Measurements from ENCODE around the gene GPLD1. TPM values are rescaled to one million over a fixed set of nuclear protein-coding genes. Genes with fewer than 3 reads are reported as not detected.

The GPLD1 gene
- total and polyA plus RNA-seq, 2 donors from 2014 or later, result 0.41 to 0.94 TPM

- Histone ChIP-seq H3K27ac (ENCODE audit: low read depth in 2 of 2, low read length in 2 of 2) (no peak overlapping the region), H3K4me3 (ENCODE audit: low read length in 3 of 3) (no peak overlapping the region), H3K9me3 (ENCODE audit: control insufficient read depth in 2 of 3, insufficient read depth in 1 of 3, low read length in 3 of 3) (no peaks in the 10 kb centered on the region), H3K36me3 (ENCODE audit: control insufficient read depth in 2 of 3, insufficient read depth in 3 of 3, low read length in 3 of 3) (peaks cover 0 to 5% (median 0%) of the 10 kb centered on the region in 3 donors), H3K4me1 (ENCODE audit: control insufficient read depth in 2 of 3, insufficient read depth in 2 of 3, low read depth in 1 of 3, low read length in 3 of 3) (no peaks in the 10 kb centered on the region), H3K9ac (ENCODE audit: low read length in 3 of 3) (no peak overlapping the region), H3K27me3 (ENCODE audit: control insufficient read depth, insufficient read depth, low read length) (no peaks in the 10 kb centered on the region)
- no peak for TF ChIP-seq CTCF (IDR thresholded peaks at IDR 0.05; ENCODE audit: borderline replicate concordance, extremely low read depth, insufficient read depth)
- FAIRE-seq (no peak), DNase-seq (no peak)
- intact Hi-C loops (cut with DNase I), result no loop called here
Observed at GRCh38 chr6:24440897-24441598, 48.3 kb downstream of the GPLD1 start.

- Histone ChIP-seq H3K4me1 (ENCODE audit: control insufficient read depth in 2 of 3, insufficient read depth in 2 of 3, low read depth in 1 of 3, low read length in 3 of 3) (no peaks in the 10 kb centered on the region), H3K36me3 (ENCODE audit: control insufficient read depth in 2 of 3, insufficient read depth in 3 of 3, low read length in 3 of 3) (peaks cover 0 to 5% (median 0%) of the 10 kb centered on the region in 3 donors), H3K4me3 (ENCODE audit: low read length in 3 of 3) (no peak overlapping the region), H3K27ac (ENCODE audit: low read depth in 2 of 2, low read length in 2 of 2) (no peak overlapping the region), H3K9me3 (ENCODE audit: control insufficient read depth in 2 of 3, insufficient read depth in 1 of 3, low read length in 3 of 3) (no peaks in the 10 kb centered on the region), H3K9ac (ENCODE audit: low read length in 3 of 3) (no peak overlapping the region), H3K27me3 (ENCODE audit: control insufficient read depth, insufficient read depth, low read length) (no peaks in the 10 kb centered on the region)
- intact Hi-C loops (cut with DNase I), result no loop called here
- FAIRE-seq (no peak), DNase-seq (no peak)
- TF ChIP-seq CTCF (IDR thresholded peaks at IDR 0.05; ENCODE audit: borderline replicate concordance, extremely low read depth, insufficient read depth), result no peak
Observed at GRCh38 chr6:24439858-24440539, 49.4 kb downstream of the GPLD1 start.

DNA sequence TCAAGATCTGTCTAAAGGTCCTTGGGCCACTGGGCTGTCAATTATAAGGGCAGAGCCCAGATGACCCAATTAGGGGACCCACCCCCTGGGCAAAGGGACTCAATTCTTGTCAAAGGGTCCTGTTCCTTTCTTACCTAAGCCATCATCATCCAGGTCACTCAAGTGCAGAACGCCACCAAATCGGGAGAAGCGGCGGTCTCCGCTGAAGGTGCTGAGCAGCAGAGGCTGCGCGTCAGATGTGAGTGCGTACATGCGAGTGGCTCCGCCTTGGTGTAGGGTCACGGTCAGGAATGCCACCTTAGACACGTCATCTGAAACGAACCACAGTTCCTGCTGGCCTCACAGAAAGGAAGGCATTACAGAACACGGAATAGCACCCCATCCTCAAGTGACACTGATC lies 52.4 kb downstream of the GPLD1 start:
- intact Hi-C loops (cut with DNase I), result no loop called here
- Histone ChIP-seq H3K27ac (ENCODE audit: low read depth in 2 of 2, low read length in 2 of 2) (no peak overlapping the region), H3K36me3 (ENCODE audit: control insufficient read depth in 2 of 3, insufficient read depth in 3 of 3, low read length in 3 of 3) (peaks cover 0 to 5% (median 0%) of the 10 kb centered on the region in 3 donors), H3K4me1 (ENCODE audit: control insufficient read depth in 2 of 3, insufficient read depth in 2 of 3, low read depth in 1 of 3, low read length in 3 of 3) (no peaks in the 10 kb centered on the region), H3K27me3 (ENCODE audit: control insufficient read depth, insufficient read depth, low read length) (no peaks in the 10 kb centered on the region), H3K9ac (ENCODE audit: low read length in 3 of 3) (no peak overlapping the region), H3K4me3 (ENCODE audit: low read length in 3 of 3) (no peak overlapping the region), H3K9me3 (ENCODE audit: control insufficient read depth in 2 of 3, insufficient read depth in 1 of 3, low read length in 3 of 3) (no peaks in the 10 kb centered on the region)
- no peak for FAIRE-seq
- TF ChIP-seq CTCF (IDR thresholded peaks at IDR 0.05; ENCODE audit: borderline replicate concordance, extremely low read depth, insufficient read depth), result no peak
- DNase-seq, result no peak
